ENCODE results near the gene SOD2.
"Not testable (repeated sequence)": the region's sequence is repeated elsewhere in the genome, so short reads cannot be mapped to it uniquely, and the experiment has no call there.

The SOD2 gene

DNA sequence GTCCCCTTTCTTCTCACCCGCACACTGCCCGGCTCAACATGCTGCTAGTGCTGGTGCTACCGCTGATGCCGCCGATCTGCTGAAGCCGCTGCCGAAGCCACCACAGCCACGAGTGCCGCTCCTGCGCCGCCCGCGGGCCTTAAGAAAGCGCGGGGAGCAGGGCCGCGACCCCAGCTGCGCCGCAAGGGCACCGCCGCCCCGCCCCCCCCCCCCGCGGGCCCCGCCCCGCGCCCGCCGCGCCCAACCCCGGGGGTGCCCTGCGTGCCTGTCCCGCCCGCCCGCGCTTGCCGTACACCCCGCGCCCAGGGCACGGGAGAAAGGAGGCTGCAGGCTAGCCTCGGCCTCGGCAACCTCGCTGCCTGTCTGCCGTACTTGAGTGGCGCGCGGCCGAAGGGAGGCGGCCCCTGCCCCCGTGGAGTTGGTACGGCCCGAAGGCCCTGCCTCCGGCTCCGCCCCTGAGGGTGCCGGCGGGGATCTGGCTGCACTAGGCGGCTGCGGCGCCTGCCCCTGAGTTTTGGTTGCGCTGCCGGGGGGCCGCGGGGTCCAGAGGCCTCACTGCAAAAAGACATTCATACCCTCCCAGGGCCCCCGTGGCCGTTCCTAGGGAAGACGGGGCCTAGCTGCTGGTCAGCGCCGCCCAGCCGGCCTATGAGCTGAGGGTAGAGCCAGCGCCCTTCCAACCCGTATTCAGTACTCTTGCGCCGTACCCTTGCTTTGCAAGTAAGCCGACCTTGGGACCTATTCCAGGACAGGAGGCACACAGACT, at the start of gene SOD2:
Gene SOD2, minus strand, starts transcription at position 114 of the 766 bp plus-strand sequence. Its CDS starts 74 bp downstream, at position 40.
- no peak for FAIRE-seq
- peak; percentile 65 for DNase-seq (ENCODE audit: insufficient read length, low spot score)

DNA sequence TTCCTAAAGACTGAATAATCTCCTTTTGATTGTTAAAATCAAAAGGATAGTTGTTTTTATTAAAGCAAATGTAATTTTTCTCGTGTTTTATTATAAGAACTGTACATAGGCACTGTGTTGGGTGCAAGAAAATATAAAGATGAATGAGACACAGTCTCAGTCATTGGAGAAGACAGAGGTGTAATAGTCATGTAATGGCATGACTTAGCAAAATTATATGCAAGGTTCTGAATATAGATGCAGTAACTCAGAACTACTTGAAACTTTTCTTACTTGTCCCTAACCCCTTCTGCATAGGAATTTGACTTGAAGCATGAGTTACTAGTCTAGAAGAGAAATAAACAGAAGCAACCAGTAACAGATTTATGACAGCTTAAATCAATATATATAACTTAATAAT, 49.1 kb upstream of the SOD2 start:
- FAIRE-seq (no peak), DNase-seq (ENCODE audit: insufficient read length, low spot score) (no peak)

DNA sequence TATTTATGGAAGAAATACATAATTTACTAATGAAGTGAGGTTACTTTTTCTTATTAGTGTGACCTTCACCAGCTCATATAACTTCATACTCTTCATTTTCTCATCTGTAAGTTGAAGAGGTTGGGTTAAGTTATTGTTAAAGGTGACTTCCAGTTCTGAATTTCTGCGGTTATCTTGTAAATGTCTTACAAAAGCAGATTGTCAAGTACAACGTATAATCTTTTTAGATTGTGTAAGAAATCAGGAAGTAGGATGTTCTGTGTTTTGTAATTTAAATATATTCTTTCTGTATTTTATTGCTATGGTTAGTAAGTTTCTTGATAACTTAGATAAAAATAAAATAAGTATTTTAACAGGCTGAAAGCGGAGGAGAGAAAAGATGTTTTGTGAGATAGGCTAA, 46.3 kb upstream of the SOD2 start:
- FAIRE-seq (no peak), DNase-seq (ENCODE audit: insufficient read length, low spot score) (no peak)

DNA sequence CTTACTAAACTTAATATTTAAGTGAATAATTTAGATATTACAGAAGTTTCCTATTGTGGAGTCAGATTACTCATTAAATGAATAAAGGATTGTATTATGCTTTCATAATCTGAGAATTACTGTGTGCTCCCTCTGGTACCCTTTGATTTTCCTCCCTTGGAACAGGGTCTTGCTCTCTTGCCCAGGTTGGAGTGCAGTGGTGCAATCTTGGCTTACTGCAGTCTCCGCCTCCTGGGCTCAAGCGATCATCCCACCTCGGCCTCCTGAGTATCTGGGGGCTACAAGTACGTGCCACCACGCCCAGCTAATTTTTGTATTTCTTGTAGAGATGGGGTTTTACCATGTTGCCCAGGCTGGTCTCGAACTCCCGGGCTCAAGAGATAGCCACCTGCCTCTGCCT, 43.9 kb upstream of the SOD2 start:
- no peak for FAIRE-seq
- DNase-seq (ENCODE audit: insufficient read length, low spot score) = no peak

DNA sequence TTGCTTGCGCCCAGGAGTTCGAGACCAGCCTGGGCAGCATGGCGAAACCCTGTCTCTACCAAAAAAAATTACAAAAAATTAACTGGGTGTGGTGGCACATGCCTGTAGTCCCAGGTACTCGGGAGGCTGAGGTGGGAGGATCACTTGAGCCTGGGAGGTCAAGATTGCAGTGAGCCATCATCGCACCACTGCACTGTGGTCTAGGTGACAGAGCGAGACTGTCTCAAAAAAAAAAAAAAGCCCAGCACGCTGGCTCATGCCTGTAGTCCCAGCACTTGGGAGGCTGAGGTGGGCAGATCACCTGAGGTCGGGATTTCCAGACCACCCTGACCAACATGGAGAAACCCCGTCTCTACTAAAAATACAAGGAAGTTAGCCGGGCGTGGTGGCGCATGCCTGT, 40.4 kb upstream of the SOD2 start:
- DNase-seq (ENCODE audit: insufficient read length, low spot score) = not testable (repeated sequence)

DNA sequence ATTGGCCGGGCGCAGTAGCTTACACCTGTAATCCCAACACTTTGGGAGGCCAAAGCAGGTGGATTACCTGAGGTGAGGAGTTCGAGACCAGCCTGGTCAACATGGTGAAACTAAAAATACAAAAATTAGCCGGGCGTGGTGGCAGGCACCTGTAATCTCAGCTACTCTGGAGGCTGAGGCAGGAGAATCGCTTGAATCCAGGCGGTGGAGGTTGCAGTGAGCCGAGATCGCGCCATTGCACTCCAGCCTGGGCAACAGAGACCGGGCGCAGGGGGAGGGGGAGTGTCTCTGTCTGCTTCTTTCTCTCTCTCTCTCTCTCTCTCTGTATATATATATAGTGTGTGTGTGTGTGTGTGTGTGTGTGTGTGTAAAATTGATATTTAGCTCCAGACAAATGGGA, 39.5 kb upstream of the SOD2 start:
- not testable (repeated sequence) for FAIRE-seq; DNase-seq (ENCODE audit: insufficient read length, low spot score)

More for the DNA sequence above, 40.4 kb upstream of the SOD2 start:
- FAIRE-seq = not testable (repeated sequence)

DNA sequence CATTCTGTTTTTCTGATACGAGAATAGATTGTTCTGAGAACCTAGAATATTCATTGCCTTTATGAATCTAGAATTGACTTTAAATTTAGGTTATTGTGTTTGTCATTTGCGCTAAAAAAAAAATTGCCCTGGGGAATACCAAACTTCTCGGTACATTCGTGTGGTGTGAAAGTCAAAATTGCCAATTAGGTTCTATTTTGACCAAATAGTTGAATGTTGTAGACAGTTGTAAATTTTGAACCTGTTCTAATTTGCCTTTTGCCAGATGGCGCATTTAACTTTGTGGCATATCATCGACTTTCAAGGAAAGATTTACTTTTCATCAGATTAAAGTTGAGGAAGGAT, 37.3 kb upstream of the SOD2 start:
- FAIRE-seq (no peak), DNase-seq (ENCODE audit: insufficient read length, low spot score) (no peak)

DNA sequence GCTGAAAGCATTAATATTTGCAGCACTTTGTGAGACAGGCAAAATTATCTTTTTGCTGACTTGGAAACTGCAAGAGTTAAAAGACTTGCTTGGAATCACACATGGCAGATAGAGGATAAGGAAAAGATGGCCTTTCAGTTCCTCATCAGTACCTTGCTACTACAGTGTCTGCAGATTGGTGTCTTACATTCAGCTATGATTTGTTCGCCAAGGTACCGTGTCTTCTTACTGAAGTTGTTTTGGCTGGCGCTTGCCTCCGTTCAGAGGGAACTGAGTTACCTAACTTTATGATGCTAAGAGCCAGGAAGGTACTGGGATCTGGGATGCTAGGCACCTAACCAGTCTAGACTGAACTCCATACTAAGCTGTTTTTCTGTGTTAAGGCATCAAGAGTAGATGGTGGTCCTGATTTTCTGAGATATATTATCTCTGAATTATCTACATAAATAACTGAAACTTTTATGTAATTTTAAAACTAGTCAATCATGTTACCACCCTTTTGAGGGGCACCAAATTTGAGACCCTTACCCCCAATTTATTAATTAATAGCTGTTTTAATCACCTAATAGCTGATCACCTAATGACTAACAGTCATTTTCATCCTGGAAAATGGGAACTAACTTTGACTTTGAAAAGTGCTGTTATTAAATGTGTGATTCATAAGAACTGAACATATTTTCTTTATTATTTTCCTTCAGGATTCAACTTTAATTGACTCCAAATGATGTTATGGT, 36.7 kb upstream of the SOD2 start:
- FAIRE-seq (no peak), DNase-seq (ENCODE audit: insufficient read length, low spot score) (no peak)

DNA sequence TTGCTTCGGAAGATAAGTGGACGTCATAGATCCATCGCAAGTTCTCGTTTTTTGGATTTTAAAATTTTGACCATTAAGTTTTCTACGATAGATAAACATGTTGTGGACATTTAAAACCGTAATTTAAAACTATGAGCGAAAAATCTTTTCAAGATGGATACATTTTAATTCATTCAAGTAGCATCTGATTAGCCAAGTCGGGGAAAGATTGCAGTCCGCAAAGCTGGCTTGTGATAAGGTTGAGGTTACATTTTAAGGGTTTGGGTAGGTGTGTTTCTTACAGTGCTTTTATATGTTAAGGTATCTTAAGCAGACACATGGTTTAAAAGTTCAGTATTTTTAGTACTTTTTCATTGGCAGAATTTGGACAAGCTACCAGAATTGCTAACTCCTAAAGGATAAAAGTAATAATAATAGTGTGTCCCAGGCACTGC, 35.5 kb upstream of the SOD2 start:
- no peak for FAIRE-seq
- no peak for DNase-seq (ENCODE audit: insufficient read length, low spot score)

DNA sequence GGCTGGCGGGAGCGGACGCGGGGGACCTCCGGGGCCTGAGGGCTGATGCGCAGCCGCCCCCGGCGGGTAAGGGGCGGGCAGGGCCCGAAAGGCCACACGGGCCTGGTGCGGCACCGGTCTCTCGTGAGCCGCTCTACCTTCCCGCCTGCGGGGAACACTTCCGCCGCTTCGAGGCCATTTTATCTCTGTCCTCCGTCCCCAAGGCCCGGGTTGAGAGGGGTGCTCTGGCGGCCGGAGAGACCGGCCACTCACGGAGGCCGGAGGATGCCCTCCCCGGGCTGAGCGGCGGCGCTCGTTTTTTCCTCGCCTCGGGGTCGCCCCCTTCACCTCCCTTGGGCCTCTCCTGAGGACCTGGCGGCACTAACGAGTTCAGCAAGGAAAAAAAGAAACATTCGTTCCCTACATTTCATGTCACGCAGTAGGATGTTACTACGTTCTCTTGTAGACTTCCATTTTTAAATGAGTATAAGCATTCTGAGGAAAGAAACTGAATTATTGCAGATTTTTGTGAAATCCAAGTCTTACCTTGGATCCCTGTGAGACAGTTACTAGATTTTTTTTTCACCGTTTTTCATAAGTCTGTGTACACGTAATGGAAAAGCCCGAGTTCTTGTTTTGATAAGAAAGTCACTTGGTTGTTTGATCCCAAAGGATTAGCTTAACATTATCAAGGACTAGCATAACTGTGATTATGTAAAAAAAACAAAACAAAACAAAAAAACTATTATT, 34.8 kb upstream of the SOD2 start:
- DNase-seq (ENCODE audit: insufficient read length, low spot score) (no peak), FAIRE-seq (no peak)

DNA sequence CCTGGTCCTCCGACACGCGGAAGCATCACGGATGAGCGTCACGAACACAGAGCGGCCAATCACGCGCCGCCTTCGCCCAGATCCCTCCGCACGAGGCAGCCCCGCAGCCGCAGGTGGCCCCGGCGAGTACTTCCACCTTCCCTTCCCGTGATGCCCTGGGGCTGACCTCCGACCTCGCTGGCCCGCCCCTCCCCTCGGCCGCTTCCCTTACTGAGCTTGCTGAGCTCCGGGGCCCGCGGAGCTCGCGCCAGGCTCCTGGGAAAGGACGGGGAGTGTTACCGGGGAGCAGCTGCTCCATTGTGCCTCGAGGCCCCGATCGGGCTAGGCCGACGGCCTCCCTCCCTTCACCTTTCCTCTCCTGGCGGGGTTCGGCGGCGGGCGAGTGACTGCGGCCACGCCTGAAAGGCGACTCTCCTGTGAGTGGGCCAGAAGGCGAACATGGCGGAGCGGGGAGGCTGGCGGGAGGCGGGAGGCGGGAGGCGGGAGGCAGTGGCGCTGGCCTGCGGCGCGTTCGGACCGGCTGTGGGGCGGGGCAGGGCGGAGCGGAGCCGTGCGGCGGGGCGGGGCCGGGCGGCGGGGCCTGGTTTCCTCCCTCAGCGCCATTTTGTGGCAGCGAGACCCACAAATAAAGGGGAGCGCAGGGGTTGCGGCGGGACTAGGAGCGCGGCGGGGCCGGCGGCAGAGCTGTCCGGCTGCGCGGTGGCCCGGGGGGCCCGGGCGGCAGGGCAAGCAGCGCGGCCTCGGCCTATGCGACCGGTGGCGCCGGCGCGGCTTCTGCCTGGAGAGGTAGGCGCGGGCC, 34.1 kb upstream of the SOD2 start, which contains the start of gene WTAP:
Gene WTAP, plus strand, starts transcription at position 589 of the 799 bp plus-strand sequence. CDS start 8,760 bp downstream, outside the sequence.
- FAIRE-seq (peak; percentile 67), DNase-seq (ENCODE audit: insufficient read length, low spot score) (peak; percentile 67)

DNA sequence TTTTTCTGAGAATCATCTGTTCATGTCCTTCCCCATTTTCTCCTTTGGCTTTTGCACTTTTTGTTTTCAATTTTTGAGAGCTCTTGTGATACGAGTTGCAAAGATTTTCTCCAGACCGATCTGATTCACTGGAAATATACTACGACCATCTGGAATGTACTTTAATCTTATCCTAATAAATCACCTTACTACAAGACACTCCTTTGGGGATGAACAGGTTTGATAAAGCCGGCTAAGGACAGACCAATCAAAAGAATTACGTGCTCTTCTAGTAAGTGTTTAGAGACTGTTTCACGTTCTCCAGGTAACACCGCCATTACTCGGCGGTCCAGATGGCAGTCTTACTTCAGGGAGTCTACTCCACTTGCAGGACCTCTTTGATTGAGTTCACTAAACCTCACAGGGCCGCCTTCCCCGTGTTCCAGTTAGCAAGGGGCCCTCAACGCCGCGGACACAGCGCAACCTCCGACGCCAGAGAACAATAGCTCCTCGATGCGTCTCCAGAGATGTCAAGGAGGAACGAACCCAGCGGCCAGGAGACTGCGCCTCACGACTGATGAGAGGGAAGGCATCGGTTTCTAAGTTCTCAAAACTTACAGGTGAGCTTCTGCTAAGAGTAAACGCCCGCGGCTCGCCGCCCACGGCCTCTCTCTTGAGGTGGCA, 33.3 kb upstream of the SOD2 start:
- DNase-seq (ENCODE audit: insufficient read length, low spot score) (no peak), FAIRE-seq (no peak)

DNA sequence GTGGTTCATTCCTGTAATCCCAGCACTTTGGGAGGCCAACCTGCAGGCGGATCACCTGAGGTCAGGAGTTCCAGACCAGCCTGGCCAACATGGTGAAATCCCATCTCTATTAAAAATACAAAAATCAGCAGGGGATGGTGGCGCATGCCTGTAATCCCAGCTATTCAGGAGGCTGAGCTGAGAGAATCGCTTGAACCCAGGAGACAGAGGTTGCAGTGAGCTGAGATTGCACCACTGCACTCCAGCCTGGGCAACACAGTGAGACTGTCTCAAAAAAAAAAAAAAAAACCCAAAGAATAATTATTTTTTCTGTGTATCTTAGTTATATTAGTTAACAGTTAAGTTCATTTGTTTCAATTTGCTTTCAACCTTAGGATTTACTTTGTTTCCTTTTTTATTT, 32.2 kb upstream of the SOD2 start:
- DNase-seq (ENCODE audit: insufficient read length, low spot score); FAIRE-seq: not testable (repeated sequence)

DNA sequence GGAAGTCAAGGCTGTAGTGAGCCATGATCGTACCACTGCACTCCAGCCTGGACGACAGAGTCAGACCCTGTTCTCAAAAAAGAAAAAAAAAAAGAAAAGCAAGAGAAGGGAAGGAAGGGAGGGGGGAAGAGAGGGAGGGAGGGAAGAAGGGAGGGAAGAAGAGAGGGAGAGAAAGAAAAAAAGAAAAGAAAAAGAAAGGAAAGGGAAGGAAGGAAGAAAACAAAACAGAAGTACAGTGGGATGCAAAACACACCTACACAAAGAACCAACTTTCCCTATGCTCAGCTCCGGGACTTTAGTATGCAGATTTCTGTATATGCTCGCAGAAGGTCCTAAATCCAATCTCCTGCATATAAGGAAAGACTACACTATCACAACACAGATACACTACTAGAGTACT, 31.7 kb upstream of the SOD2 start:
- DNase-seq (ENCODE audit: insufficient read length, low spot score) (no peak), FAIRE-seq (no peak)

DNA sequence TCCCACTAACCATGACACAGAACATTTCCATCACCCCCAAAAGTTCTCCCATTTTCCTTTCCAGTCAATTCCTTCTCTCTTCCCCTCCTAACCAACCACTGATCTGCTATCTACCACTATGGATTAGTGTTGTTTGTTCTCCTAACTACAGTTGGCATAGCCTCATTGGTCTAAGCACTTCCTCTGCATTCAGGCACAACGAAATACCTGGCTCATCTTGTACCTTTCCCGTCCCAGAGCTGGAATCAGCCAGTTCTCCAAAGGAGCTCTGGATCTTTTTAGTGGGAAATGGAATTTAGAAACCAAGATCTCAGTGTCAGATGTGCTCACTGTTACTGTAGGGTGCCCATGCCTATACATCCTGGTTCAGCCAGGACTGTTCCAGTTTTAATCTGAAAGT, 30.2 kb upstream of the SOD2 start:
- FAIRE-seq = no peak
- no peak for DNase-seq (ENCODE audit: insufficient read length, low spot score)

DNA sequence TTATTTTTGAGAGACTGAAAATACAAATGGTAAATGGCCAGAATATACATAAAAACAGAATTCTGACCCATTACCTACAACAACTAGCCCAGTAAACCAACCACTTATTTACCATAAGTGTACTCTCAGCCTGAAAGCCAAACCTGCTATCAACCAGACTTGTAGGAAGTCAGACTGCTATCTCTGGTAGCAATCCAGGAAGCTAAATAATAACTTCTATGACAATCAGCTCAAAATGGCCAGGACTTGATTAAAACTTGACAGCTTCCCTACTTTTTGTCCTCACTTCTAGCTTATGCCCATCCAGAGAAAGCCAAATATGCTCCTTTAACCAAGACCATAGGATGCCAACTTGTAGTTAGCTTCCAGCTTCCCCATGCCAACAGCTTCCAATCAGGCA, 29.6 kb upstream of the SOD2 start:
- FAIRE-seq (no peak), DNase-seq (ENCODE audit: insufficient read length, low spot score) (no peak)

DNA sequence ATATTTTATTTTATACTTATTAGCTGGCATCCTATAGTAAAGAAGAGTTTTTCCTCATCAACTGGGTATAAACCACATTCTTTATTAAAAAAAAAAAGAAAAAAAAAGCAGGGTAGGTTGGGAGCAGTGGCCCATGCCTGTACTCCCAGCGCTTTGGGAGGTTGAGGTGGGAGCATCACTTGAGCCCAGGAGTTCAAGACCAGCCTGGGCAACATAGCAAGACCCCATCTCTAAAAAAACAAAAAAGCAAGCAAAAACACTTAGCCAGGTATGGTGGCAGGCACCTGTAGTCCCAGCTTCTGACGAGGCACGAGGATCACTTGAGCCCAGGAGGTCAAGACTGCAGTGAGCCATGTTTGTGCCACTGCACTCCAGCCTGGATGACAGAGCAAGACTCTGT, 28.9 kb upstream of the SOD2 start:
- not testable (repeated sequence) for FAIRE-seq; DNase-seq (ENCODE audit: insufficient read length, low spot score)

DNA sequence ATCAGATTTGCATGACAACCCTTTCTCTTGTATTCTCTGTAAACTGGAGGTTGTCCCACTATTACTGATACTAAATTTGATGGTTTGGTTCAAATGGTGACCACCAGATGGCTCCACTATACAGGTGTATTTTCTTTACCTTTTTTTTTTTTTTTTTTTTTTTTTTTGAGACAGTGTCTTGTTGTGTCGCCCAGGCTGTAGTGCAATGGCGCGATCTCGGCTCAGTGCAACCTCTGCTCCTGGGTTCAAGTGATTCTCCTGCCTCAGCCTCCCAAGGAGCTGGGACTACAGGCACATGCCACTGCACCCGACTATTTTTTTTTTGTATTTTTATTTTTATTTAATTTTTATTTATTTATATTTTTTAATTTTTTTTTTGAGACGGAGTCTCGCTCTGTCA, 27.7 kb upstream of the SOD2 start:
- FAIRE-seq = no peak
- no peak for DNase-seq (ENCODE audit: insufficient read length, low spot score)

DNA sequence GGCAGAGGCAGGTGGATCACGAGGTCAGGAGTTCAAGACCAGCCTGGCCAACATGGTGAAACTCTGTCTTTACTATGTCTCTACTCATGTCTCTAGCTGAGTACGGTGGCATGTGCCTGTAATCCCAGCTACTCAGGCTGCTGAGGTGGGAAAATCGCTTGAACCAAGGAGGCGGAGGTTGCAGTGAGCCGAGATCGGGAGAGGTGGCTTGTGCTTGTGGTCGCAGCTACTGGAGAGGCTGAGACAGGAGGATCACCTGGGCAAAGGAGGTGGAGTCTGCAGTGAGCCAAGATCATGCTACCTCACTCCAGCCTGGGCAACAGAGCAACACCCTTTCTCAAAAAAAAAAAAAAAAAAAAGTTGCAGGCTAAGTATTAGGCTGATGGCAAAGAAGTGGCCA, 26.2 kb upstream of the SOD2 start:
- no peak for DNase-seq (ENCODE audit: insufficient read length, low spot score)
- no peak for FAIRE-seq

DNA sequence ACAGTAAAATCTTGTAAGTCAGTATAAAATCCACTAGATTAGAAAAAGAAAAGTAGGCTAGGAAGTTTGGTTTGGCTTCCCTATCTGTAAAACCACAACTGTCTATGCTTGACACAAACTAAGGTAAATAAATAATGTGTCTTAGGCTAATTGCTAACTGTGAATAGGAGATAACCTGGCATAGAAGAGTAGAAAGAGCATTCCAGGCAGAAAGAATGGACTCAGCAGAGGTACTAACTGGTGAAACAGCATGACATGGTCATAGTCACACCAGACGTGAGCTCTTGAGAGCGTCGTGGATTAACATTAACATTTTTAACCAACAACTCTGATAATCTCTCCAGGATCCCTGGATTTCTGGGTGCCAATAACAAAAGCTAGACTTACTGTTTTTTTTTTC, 25.6 kb upstream of the SOD2 start:
- DNase-seq (ENCODE audit: insufficient read length, low spot score) (no peak), FAIRE-seq (no peak)
